ENCODE data around the gene RALY. TPM values are rescaled to one million over a fixed set of nuclear protein-coding genes. Genes with fewer than 3 reads are reported as not detected.

Gene RALY
- total and polyA plus RNA-seq, 7 experiments from 2014 or later: 99.0 to 202 (median 121) TPM

DNA sequence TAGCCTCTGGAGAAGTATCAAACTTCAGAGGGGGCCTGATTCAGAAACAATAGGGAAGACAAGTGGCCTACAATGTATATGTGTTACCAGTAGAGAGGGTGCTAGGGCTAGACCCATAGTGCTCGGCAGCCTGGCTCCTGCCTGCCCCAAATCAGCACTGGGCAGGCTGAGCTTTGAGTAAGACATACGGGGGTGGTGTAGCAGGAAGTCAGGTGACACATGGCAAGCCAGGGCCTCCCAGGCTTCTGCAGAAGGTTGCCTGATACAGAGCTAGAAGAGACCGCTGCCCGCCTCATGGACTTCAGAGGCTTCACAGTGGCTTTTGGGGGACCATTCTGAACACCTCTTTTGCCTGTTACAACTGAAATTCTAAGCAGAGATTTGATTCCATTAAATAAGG lies 43.4 kb downstream of the RALY start:
- Mint-ChIP-seq H3K4me1 (peaks cover 48 to 98% (median 95%) of the 10 kb centered on the region in 7 donors), H3K27ac (peak overlapping the region in 8 of 9 donors; percentile 17 to 80 (median 63)), H3K27me3 (no peaks in the 10 kb centered on the region), H3K9me3 (no peaks in the 10 kb centered on the region), H3K4me3 (peak overlapping the region; percentile 49 to 80 (median 60)), H3K36me3 (peaks cover 0 to 21% (median 9%) of the 10 kb centered on the region in 5 donors)
- no peaks in the 10 kb centered on the region for H3K9me3 ChIP-seq (ENCODE audit: control insufficient read depth in 2 of 3, low read length in 3 of 3)
- H3K27me3 ChIP-seq (ENCODE audit: control insufficient read depth in 2 of 2, insufficient read depth in 2 of 2, low read length in 2 of 2): no peaks in the 10 kb centered on the region
- ATAC-seq (peak; percentile 88), DNase-seq (peak in 8 of 9 donors; percentile 21 to 50 (median 43))
- H3K4me1 ChIP-seq (ENCODE audit: control insufficient read depth in 2 of 2, insufficient read depth in 2 of 2, low read length in 2 of 2): peaks cover 12 to 33% of the 10 kb centered on the region in 2 donors
- H3K36me3 ChIP-seq (ENCODE audit: control insufficient read depth in 2 of 3, insufficient read depth in 3 of 3, low read length in 3 of 3): peaks cover 0 to 23% (median 0%) of the 10 kb centered on the region in 3 experiments
- no peak overlapping the region for H3K27ac ChIP-seq (ENCODE audit: low read depth, low read length)
- no peak overlapping the region for H3K4me3 ChIP-seq (ENCODE audit: low read length)
- POLR2A ChIA-PET: interaction anchor here (0.6 to 1.2 kb wide), 2 partner anchors 24 to 44 kb away, joined by 4 read pairs; partner anchors contain the start of gene RALY
- CTCF ChIA-PET: no interaction called here
- intact Hi-C loops (cut with micrococcal nuclease): loop anchor here (2.0 to 5.0 kb wide), 3 partner anchors 32 to 1110 kb away; partner anchors contain the start of gene RALY (in 1 of the 2)

DNA sequence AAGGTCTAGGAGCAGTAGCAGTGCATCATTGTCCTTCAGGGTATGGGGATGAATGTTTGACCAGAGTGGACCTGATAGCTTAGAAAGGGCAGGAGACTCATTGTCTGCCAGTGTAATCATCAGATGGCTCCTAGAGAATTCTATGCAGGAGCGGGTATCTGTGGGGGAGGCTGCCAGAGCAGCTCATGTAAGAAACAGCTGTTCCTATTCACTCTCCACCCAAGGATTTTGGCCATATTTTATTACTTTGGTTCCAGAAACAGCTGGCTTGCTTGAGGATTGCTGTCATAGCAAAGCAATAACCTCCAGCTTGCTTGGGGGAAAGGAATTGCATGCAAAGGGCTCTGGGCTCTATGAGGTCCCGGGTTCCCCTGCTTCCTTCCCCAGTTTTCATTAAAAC lies 44.1 kb downstream of the RALY start:
- CTCF ChIA-PET: no interaction called here
- POLR2A ChIA-PET: interaction anchor here (0.6 to 1.2 kb wide), 2 partner anchors 25 to 44 kb away, joined by 4 read pairs; partner anchors contain the start of gene RALY
- intact Hi-C loops (cut with micrococcal nuclease): loop anchor here (2.0 to 5.0 kb wide), 3 partner anchors 31 to 1110 kb away; partner anchors contain the start of gene RALY (in 1 of the 2)
- H3K36me3 Mint-ChIP-seq: peaks cover 0 to 16% (median 7%) of the 10 kb centered on the region in 5 donors
- Histone ChIP-seq H3K4me3 (ENCODE audit: low read length) (no peak overlapping the region), H3K36me3 (ENCODE audit: control insufficient read depth in 2 of 3, insufficient read depth in 3 of 3, low read length in 3 of 3) (peaks cover 0 to 16% (median 0%) of the 10 kb centered on the region in 3 experiments), H3K27me3 (ENCODE audit: control insufficient read depth in 2 of 2, insufficient read depth in 2 of 2, low read length in 2 of 2) (no peaks in the 10 kb centered on the region), H3K4me1 (ENCODE audit: control insufficient read depth in 2 of 2, insufficient read depth in 2 of 2, low read length in 2 of 2) (peaks cover 12 to 35% of the 10 kb centered on the region in 2 donors), H3K9me3 (ENCODE audit: control insufficient read depth in 2 of 3, low read length in 3 of 3) (no peaks in the 10 kb centered on the region), H3K27ac (ENCODE audit: low read depth, low read length) (no peak overlapping the region)
- H3K9me3 Mint-ChIP-seq: no peaks in the 10 kb centered on the region
- H3K27me3 Mint-ChIP-seq: no peaks in the 10 kb centered on the region
- DNase-seq: no peak
- peak overlapping the region in 4 of 10 donors; percentile 22 to 59 (median 50) for H3K4me3 Mint-ChIP-seq
- peak overlapping the region in 5 of 9 donors; percentile 13 to 74 (median 58) for H3K27ac Mint-ChIP-seq
- ATAC-seq: no peak
- H3K4me1 Mint-ChIP-seq: peaks cover 55 to 98% (median 95%) of the 10 kb centered on the region in 7 donors

DNA sequence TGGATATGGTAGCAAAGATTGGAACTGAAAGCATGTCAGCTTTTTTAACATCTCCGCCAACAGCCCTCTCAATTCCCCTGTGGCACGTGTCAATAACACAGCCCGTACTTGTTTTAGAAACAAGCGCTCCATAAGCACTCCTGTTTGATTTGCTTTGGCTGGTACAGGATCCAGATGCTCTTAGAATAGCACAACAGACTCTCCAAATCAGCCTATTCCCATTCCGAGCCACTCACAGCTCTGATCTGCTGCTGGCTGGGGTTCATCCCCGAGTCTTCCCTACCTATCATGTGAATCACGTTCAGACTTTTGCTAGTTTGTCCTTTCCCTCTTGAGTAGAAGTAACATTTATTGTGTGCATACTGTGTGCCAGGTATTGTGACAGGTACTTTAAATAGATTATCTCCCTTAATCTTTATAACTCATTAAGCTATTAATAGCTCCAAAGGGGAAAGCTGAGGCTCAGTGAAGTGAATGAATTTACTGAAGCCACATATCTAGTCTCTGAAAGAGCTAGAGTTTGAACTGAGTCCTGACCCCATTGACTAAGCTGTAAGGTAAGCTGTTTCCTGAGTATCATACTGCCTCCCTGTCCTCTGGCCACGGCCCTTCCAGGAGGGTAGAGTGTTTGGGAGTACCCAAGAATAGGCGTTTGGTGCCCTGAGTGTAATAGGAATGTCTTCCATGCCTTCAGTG lies 46.7 kb downstream of the RALY start:
- ChIA-PET CTCF (no interaction called here), POLR2A (no interaction called here)
- Histone ChIP-seq H3K9me3 (ENCODE audit: control insufficient read depth in 2 of 3, low read length in 3 of 3) (no peaks in the 10 kb centered on the region), H3K4me3 (ENCODE audit: low read length) (no peak overlapping the region), H3K36me3 (ENCODE audit: control insufficient read depth in 2 of 3, insufficient read depth in 3 of 3, low read length in 3 of 3) (no peaks in the 10 kb centered on the region), H3K27me3 (ENCODE audit: control insufficient read depth in 2 of 2, insufficient read depth in 2 of 2, low read length in 2 of 2) (no peaks in the 10 kb centered on the region), H3K4me1 (ENCODE audit: control insufficient read depth in 2 of 2, insufficient read depth in 2 of 2, low read length in 2 of 2) (peaks cover 12 to 44% of the 10 kb centered on the region in 2 donors), H3K27ac (ENCODE audit: low read depth, low read length) (no peak overlapping the region)
- ATAC-seq (no peak), DNase-seq (no peak)
- intact Hi-C loops (cut with micrococcal nuclease): no loop called here
- Mint-ChIP-seq H3K27ac (peak overlapping the region in 8 of 9 donors; percentile 6 to 74 (median 40)), H3K36me3 (peaks cover 0 to 14% (median 0%) of the 10 kb centered on the region in 5 donors), H3K4me3 (peak overlapping the region in 3 of 10 donors; percentile 2 to 28 (median 8)), H3K27me3 (no peaks in the 10 kb centered on the region), H3K9me3 (no peaks in the 10 kb centered on the region), H3K4me1 (peaks cover 58 to 99% (median 96%) of the 10 kb centered on the region in 7 donors)

DNA sequence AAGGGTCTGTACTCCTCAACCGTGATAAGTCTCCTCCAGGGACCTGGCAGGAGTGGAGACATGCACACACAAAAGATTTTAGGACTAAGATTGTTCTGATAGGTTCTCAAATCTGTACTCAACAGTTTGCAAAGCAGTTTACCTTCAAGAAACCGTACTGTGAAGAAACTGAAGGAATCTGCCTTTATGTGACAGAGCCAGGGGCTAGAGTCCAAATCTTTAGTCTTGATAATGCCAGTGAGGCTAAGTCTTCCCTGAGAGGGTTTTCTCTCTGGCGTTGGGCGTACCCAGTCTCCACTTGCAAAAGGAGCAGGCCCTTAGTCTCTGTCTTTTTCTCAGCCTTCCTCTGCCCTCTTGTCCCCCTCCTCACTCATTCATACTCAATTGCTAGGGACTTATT lies 47.5 kb downstream of the RALY start:
- Histone ChIP-seq H3K4me1 (ENCODE audit: control insufficient read depth in 2 of 2, insufficient read depth in 2 of 2, low read length in 2 of 2) (peaks cover 11 to 39% of the 10 kb centered on the region in 2 donors), H3K27me3 (ENCODE audit: control insufficient read depth in 2 of 2, insufficient read depth in 2 of 2, low read length in 2 of 2) (no peaks in the 10 kb centered on the region), H3K4me3 (ENCODE audit: low read length) (no peak overlapping the region), H3K27ac (ENCODE audit: low read depth, low read length) (no peak overlapping the region), H3K9me3 (ENCODE audit: control insufficient read depth in 2 of 3, low read length in 3 of 3) (no peaks in the 10 kb centered on the region), H3K36me3 (ENCODE audit: control insufficient read depth in 2 of 3, insufficient read depth in 3 of 3, low read length in 3 of 3) (no peaks in the 10 kb centered on the region)
- H3K9me3 Mint-ChIP-seq: no peaks in the 10 kb centered on the region
- peaks cover 0 to 20% (median 5%) of the 10 kb centered on the region in 5 donors for H3K36me3 Mint-ChIP-seq
- POLR2A ChIA-PET: no interaction called here
- H3K4me3 Mint-ChIP-seq: peak overlapping the region in 1 of 10 donors; percentile 28
- peak overlapping the region in 8 of 9 donors; percentile 2 to 76 (median 68) for H3K27ac Mint-ChIP-seq
- peaks cover 55 to 99% (median 96%) of the 10 kb centered on the region in 7 donors for H3K4me1 Mint-ChIP-seq
- intact Hi-C loops (cut with micrococcal nuclease): no loop called here
- no peak for ATAC-seq
- no peaks in the 10 kb centered on the region for H3K27me3 Mint-ChIP-seq
- CTCF ChIA-PET: no interaction called here
- DNase-seq: no peak

DNA sequence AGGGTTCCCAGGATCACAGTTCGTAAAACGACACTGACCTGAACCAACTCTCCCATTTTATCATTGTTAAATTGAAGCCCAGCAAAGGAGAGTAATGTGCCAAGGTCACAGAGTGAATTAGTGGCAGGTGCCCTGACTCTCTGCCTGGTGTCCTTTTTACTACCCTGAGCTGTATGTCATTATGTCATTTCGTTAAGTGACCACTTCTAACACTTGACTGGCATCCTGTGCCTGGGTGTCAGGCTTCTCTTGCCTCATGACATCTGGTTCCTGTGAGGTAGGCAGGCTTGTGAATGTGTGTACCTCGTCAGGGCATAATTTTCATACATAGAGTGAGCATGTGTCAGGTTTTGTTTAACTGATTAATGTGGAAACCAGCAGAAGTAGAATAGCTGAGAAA lies 48.6 kb downstream of the RALY start:
- ChIA-PET CTCF (no interaction called here), POLR2A (no interaction called here)
- Mint-ChIP-seq H3K36me3 (peaks cover 0 to 20% (median 5%) of the 10 kb centered on the region in 5 donors), H3K4me1 (peaks cover 45 to 98% (median 93%) of the 10 kb centered on the region in 7 donors), H3K27ac (peak overlapping the region in 8 of 9 donors; percentile 30 to 84 (median 70)), H3K4me3 (peak overlapping the region in 3 of 10 donors; percentile 1 to 45 (median 35)), H3K9me3 (no peaks in the 10 kb centered on the region), H3K27me3 (no peaks in the 10 kb centered on the region)
- no peak overlapping the region for H3K4me3 ChIP-seq (ENCODE audit: low read length)
- no peaks in the 10 kb centered on the region for H3K27me3 ChIP-seq (ENCODE audit: control insufficient read depth in 2 of 2, insufficient read depth in 2 of 2, low read length in 2 of 2)
- H3K9me3 ChIP-seq (ENCODE audit: control insufficient read depth in 2 of 3, low read length in 3 of 3): no peaks in the 10 kb centered on the region
- H3K36me3 ChIP-seq (ENCODE audit: control insufficient read depth in 2 of 3, insufficient read depth in 3 of 3, low read length in 3 of 3): no peaks in the 10 kb centered on the region
- H3K27ac ChIP-seq (ENCODE audit: low read depth, low read length): no peak overlapping the region
- DNase-seq: peak in 3 of 9 donors; percentile 11 to 29 (median 26)
- peak; percentile 72 for ATAC-seq
- peaks cover 3 to 30% of the 10 kb centered on the region in 2 donors for H3K4me1 ChIP-seq (ENCODE audit: control insufficient read depth in 2 of 2, insufficient read depth in 2 of 2, low read length in 2 of 2)
- intact Hi-C loops (cut with micrococcal nuclease): no loop called here

DNA sequence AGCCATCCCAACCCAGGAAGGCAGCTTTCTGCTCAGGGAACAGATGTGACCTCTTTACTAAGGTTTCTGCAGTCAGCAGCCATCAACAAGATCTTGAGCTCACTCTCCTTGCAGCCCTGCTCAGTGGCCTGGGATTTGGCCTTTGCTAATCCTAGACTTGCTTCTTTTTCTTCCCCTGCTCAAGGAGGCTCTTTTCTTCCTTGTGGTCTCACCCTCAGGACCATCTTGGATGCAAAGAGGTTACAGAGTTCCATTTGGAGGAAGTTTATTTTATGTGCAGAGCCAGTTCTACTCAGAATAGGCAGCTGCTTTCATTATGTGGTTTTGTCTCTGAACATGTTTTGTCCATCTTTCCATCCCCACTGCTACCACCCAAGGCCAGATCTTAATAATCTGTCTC lies 49.3 kb downstream of the RALY start:
- no peaks in the 10 kb centered on the region for H3K9me3 ChIP-seq (ENCODE audit: control insufficient read depth in 2 of 3, low read length in 3 of 3)
- Mint-ChIP-seq H3K4me1 (peaks cover 37 to 98% (median 93%) of the 10 kb centered on the region in 7 donors), H3K36me3 (peaks cover 0 to 20% (median 5%) of the 10 kb centered on the region in 5 donors), H3K9me3 (no peaks in the 10 kb centered on the region), H3K27me3 (no peaks in the 10 kb centered on the region), H3K4me3 (peak overlapping the region in 2 of 10 donors; percentile 1 to 35), H3K27ac (peak overlapping the region in 8 of 9 donors; percentile 30 to 79 (median 48))
- H3K4me3 ChIP-seq (ENCODE audit: low read length): no peak overlapping the region
- H3K27me3 ChIP-seq (ENCODE audit: control insufficient read depth in 2 of 2, insufficient read depth in 2 of 2, low read length in 2 of 2): no peaks in the 10 kb centered on the region
- POLR2A ChIA-PET: no interaction called here
- H3K4me1 ChIP-seq (ENCODE audit: control insufficient read depth in 2 of 2, insufficient read depth in 2 of 2, low read length in 2 of 2): peaks cover 0 to 27% of the 10 kb centered on the region in 2 donors
- H3K27ac ChIP-seq (ENCODE audit: low read depth, low read length): no peak overlapping the region
- CTCF ChIA-PET: no interaction called here
- DNase-seq (no peak), ATAC-seq (no peak)
- no peaks in the 10 kb centered on the region for H3K36me3 ChIP-seq (ENCODE audit: control insufficient read depth in 2 of 3, insufficient read depth in 3 of 3, low read length in 3 of 3)
- intact Hi-C loops (cut with micrococcal nuclease): no loop called here

Data from naive thymus-derived CD4-positive, alpha-beta T cell (primary cell).